SK-N-SH (cell line): ENCODE measurements around the gene STX2.

Experiments used
- CTCF ChIP-seq: fragments of 200-600 bp; sonication (generic); IDR thresholded peaks from 2 replicates; pipeline ENCODE4 v1.6.1; 2017; ENCODE audit warnings: antibody characterized with exemption, mild to moderate bottlenecking, moderate library complexity
- ELF1 ChIP-seq: IDR thresholded peaks from 2 replicates; pipeline ENCODE4 v1.4.0; 2012
- EP300 ChIP-seq, 2 experiments: IDR thresholded peaks; 2 replicates each; pipeline versions ENCODE4 v1.4.0 to v1.6.1; 2012; ENCODE audit warnings: borderline replicate concordance in 1 of 2, low read depth in 1 of 2, low read length in 1 of 2
- MAX ChIP-seq: IDR thresholded peaks from 2 replicates; pipeline ENCODE4 v1.4.0; 2012; ENCODE audit warnings: low read depth
- NRF1 ChIP-seq: IDR thresholded peaks from 2 replicates; pipeline ENCODE4 v1.6.1; 2012; ENCODE audit warnings: low read depth, mild to moderate bottlenecking, low read length
- RFX5 ChIP-seq: IDR thresholded peaks from 2 replicates; pipeline ENCODE4 v1.6.1; 2012; ENCODE audit warnings: mild to moderate bottlenecking, improper control_type of control experiment, low read length
- RXRA ChIP-seq: IDR thresholded peaks from 2 replicates; pipeline ENCODE4 v1.4.0; 2012; ENCODE audit warnings: low read depth, mild to moderate bottlenecking, borderline replicate concordance
- TAF1 ChIP-seq: IDR thresholded peaks from 2 replicates; pipeline ENCODE4 v1.6.1; 2012; ENCODE audit warnings: low read depth, mild to moderate bottlenecking, low read length, moderate library complexity, borderline replicate concordance
- USF2 ChIP-seq: fragments of 150-350 bp; IDR thresholded peaks from 2 replicates; pipeline ENCODE4 v1.6.1; 2017; ENCODE audit warnings: antibody characterized with exemption, low read length, low read depth, borderline replicate concordance

- TF ChIP-seq CTCF (no peak), NRF1 (no peak), MAX (no peak), RXRA (no peak), RFX5 (no peak), ELF1 (no peak), USF2 (no peak), EP300 (IDR thresholded peaks at IDR 0.05; ENCODE audit: borderline replicate concordance in 1 of 2, low read depth in 1 of 2, low read length in 1 of 2) (no peak), TAF1 (no peak)
These were observed 92.5 kb downstream of the STX2 start for GRCh38 chr12:130746546-130746945.
